GM18873 (cell line): Measurements from ENCODE around the gene ZBTB26.

ENCODE experiments used
- ATAC-seq: cut with Tn5 transposase; IDR thresholded peaks from one replicate; pipeline ENCODE4 v1.9.1; 2021; ENCODE audit warnings: mild to moderate bottlenecking, moderate library complexity, moderate number of reproducible peaks; ENCODE audit not compliant: unreplicated experiment, low FRiP score

Gene ZBTB26

GRCh38 chr9:122931226-122932121 lies at the start of gene ZBTB26:
TSS of gene ZBTB26 (minus strand) at chr9:122931512. CDS start at chr9:122919934, 11,578 bp downstream.
- ATAC-seq = peak; percentile 92

- no peak for ATAC-seq
These were observed 47.3 kb upstream of the ZBTB26 start for GRCh38 chr9:122978601-122979000.

GRCh38 chr9:122975196-122975595 lies 43.9 kb upstream of the ZBTB26 start:
- no peak for ATAC-seq

GRCh38 chr9:122961139-122961538 lies 29.8 kb upstream of the ZBTB26 start:
- no peak for ATAC-seq

GRCh38 chr9:122955961-122956360 lies 24.6 kb upstream of the ZBTB26 start:
- ATAC-seq = no peak

GRCh38 chr9:122954253-122954691 lies 23.0 kb upstream of the ZBTB26 start:
- ATAC-seq = no peak

- ATAC-seq = no peak
These were observed 19.7 kb upstream of the ZBTB26 start for GRCh38 chr9:122951056-122951455.

- no peak for ATAC-seq
These were observed 19.0 kb upstream of the ZBTB26 start for GRCh38 chr9:122950263-122950662.

GRCh38 chr9:122949696-122950095 lies 18.4 kb upstream of the ZBTB26 start:
- no peak for ATAC-seq

- ATAC-seq = no peak
These were observed 17.0 kb upstream of the ZBTB26 start for GRCh38 chr9:122948313-122948712.

GRCh38 chr9:122946461-122947005 lies 15.2 kb upstream of the ZBTB26 start:
- ATAC-seq = no peak

- ATAC-seq = no peak
These were observed 13.9 kb upstream of the ZBTB26 start for GRCh38 chr9:122944960-122945888.

GRCh38 chr9:122941582-122942234 lies 10.4 kb upstream of the ZBTB26 start:
- ATAC-seq = no peak

GRCh38 chr9:122940749-122941581 lies 9.7 kb upstream of the ZBTB26 start, which contains the start of gene RABGAP1:
TSS of gene RABGAP1 (plus strand) at chr9:122941020. CDS start at chr9:122957060, 16,040 bp downstream.
- ATAC-seq = peak; percentile 95

GRCh38 chr9:122940454-122940748 lies 9.1 kb upstream of the ZBTB26 start:
- no peak for ATAC-seq

GRCh38 chr9:122939601-122940000 lies 8.3 kb upstream of the ZBTB26 start:
- no peak for ATAC-seq

GRCh38 chr9:122936883-122937282 lies 5.6 kb upstream of the ZBTB26 start:
- no peak for ATAC-seq

- ATAC-seq = no peak
These were observed 5.2 kb upstream of the ZBTB26 start for GRCh38 chr9:122936464-122936863.

- ATAC-seq = no peak
These were observed 629 bp downstream of the ZBTB26 start for GRCh38 chr9:122930541-122931225.
